ENCODE data around the gene GPC6.

Gene GPC6

GRCh38 chr13:93398167-93399035 lies 171.8 kb downstream of the GPC6 start:
- no peak overlapping the region for H3K27ac ChIP-seq
- TF ChIP-seq CTCF (conservative IDR thresholded peaks at IDR 0.05) (no peak), ZFX (IDR thresholded peaks at IDR 0.05) (no peak)

GRCh38 chr13:93399212-93399611 lies 172.6 kb downstream of the GPC6 start:
- TF ChIP-seq CTCF (conservative IDR thresholded peaks at IDR 0.05) (no peak), ZFX (IDR thresholded peaks at IDR 0.05) (no peak)
- H3K27ac ChIP-seq: no peak overlapping the region

GRCh38 chr13:93406136-93406535 lies 179.5 kb downstream of the GPC6 start:
- no peak overlapping the region for H3K27ac ChIP-seq
- TF ChIP-seq CTCF (conservative IDR thresholded peaks at IDR 0.05) (no peak), ZFX (IDR thresholded peaks at IDR 0.05) (no peak)

GRCh38 chr13:93407551-93407950 lies 180.9 kb downstream of the GPC6 start:
- no peak overlapping the region for H3K27ac ChIP-seq
- TF ChIP-seq ZFX (IDR thresholded peaks at IDR 0.05): no peak
- TF ChIP-seq CTCF (conservative IDR thresholded peaks at IDR 0.05): no peak

GRCh38 chr13:93409001-93409400 lies 182.4 kb downstream of the GPC6 start:
- no peak for TF ChIP-seq ZFX (IDR thresholded peaks at IDR 0.05)
- no peak for TF ChIP-seq CTCF (conservative IDR thresholded peaks at IDR 0.05)
- H3K27ac ChIP-seq: no peak overlapping the region

- H3K27ac ChIP-seq: no peak overlapping the region
- TF ChIP-seq ZFX (IDR thresholded peaks at IDR 0.05) (no peak), CTCF (conservative IDR thresholded peaks at IDR 0.05) (no peak)
Observed at GRCh38 chr13:93409816-93410215, 183.2 kb downstream of the GPC6 start.

- TF ChIP-seq ZFX (IDR thresholded peaks at IDR 0.05): no peak
- no peak for TF ChIP-seq CTCF (conservative IDR thresholded peaks at IDR 0.05)
- H3K27ac ChIP-seq: no peak overlapping the region
Observed at GRCh38 chr13:93411186-93411680, 184.6 kb downstream of the GPC6 start.
